ENCODE results near the gene CPVL.

Gene CPVL

DNA sequence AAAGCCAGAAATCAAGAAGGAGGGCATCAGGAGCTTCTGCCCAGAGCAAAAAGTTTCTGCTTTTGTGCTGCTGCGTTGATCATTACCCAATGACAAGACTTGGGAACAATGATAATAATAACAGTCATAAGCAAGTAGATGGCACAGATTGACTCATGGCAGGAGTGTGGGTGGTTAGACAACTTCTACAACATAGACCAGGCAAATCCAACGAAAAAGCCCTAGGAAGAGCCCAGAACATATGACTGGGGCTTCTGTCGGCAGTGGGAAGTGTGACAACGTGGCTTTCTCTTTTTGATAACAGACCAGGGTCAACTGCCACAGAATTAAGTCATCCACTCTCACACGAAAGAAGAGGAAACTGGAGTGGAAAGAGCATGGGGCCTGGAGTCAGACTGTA lies 102.8 kb downstream of the CPVL start:
- no peak for DNase-seq (ENCODE audit: low read depth)

- DNase-seq (ENCODE audit: low read depth): no peak
Measured at GRCh38 chr7:29042824-29043231, 103.5 kb downstream of the CPVL start.

DNA sequence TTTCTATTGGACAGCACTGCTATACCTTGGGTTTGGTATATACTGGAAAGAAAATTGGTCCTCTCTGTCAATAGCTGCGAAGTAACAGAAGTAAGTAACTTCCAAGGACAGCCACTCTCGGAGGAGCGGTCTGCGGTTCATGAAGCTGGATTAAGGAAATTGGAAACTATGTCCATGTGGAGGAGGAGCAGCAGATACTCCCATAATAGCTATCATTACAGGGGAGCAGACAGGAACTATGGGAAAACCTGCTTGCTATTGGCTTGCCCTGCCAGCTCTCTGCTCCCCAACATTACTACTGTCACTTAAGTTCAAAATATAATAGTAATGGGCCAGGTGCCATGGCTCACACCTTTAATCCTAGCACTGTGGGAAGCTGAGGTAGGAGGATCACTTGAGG lies 104.3 kb downstream of the CPVL start:
- no peak for DNase-seq (ENCODE audit: low read depth)

DNA sequence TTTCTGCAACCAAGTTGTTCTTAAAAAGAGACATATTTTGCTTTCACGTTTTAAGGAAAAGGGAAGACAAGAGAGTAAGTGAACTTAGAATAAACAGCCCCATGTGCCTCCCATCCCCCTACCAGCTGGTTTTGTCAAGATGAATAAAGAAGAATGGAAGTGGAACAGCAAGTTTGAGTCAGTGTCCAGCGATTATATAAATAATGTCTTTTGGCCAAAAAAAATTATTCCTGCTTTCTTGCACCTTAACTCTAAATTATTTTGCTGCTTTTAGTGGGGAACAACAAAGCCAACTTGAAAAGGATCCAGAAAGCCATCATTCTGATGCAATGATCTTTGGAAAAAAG lies 105.8 kb downstream of the CPVL start:
- DNase-seq (ENCODE audit: low read depth): no peak

DNA sequence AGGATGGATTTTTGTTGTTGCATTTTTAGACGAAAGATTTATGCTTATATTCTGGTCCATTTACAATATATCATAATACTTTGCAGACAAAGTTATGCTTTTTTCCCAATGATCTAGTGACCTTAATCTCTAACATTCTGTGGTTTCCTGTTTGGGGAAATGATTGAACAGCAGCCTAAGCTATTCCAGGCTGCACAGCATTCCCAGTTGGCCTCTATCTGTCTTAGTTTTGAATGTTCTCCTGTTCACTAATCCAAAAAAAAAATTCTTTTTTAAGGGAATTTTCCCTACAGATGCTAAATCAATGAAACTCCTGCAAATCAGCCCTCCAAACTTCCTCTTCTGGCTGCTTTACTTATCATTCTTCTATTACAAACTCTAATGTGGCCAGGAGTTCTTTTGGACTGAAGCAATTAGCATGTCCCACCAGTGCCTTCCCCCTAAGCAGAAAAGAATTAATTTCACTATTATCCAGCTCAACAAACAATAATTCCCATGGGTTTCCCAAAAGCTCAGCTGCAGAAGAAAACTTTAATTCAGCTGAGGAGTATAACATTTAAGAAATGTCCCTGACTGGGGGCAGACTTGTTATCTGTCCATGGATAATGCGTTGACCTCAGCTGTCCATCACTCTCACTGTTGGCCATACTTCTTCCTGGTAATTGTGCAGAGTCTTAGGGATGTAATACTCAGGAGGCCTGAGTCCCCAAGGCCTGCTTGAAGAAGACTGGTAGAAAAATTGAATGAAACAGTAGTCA lies 106.3 kb downstream of the CPVL start:
- DNase-seq (ENCODE audit: low read depth): no peak

- DNase-seq (ENCODE audit: low read depth): no peak
Measured at GRCh38 chr7:29038463-29038862, 107.9 kb downstream of the CPVL start.

DNA sequence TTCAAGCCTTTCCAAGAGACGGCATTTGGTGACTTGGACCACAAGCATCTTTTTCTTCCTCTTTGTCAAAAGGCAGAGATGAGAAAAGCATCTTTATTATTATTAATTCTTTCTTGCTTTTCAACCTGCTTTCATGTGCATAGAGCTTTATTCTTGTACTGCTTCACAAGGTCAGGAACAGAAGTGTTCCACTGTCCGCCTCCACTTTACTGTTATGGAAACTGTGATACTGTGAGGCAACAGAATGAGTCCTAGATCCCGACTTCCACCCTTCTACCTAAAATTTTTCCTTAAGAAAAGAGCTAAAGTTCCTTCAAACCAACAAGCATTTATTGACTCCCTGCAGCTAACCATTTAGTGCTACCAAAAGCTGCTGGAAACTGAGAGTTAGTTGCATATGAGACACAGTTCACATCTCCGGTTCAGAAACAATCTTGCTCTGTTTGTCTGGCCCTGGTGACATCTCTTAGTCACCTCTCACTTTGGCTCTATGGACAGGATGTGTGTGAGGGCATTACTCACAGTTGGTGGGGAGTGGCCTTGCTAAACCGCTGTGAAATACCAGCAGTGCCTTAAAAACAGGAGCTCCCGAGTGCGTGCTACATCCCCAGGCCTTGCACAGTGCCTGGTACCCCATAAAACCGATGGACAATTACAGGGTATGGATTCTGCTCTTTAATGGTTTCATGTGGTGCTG lies 111.1 kb downstream of the CPVL start:
- peak; percentile 36 for DNase-seq (ENCODE audit: low read depth)

DNA sequence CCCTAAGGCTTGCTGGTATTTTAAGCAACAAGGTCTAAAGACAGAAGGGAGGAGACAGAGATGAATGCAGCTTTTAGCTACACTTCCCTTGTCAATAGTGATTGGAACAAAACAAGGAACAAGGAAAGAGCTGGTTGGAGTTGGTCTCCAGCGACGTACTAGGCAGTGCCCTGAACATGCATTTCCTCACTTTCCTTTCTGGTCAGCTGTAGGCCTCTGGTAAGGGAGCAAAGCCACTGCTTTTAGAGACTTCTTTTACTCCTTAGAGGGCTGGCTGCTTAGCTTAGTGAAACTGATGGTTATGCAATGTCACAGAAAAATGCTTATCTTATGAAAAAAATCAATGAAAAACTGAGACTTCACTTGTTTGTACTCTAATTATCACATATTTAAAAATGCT lies 112.8 kb downstream of the CPVL start:
- DNase-seq (ENCODE audit: low read depth): no peak

DNA sequence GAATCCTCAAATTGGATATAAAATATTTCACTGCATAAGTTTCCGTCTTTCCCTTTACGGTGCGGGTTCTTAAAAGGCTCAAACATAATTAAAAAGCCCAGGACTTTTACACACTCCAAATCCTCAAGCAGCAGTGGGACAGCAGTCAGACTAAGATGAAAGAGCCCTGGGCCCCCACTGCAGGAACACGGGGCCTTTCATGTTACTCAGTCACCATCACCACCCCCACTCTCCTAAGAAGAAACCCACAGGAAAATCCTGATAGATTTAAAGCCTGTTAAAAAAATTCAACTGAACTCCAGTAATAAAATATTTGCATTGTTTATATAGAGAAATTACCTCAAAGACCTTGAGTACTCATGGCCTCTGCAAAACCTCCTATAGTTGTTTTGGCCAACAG lies 114.2 kb downstream of the CPVL start:
- no peak for DNase-seq (ENCODE audit: low read depth)

- no peak for DNase-seq (ENCODE audit: low read depth)
Measured at GRCh38 chr7:29030781-29031275, 115.5 kb downstream of the CPVL start.

- DNase-seq (ENCODE audit: low read depth): no peak
Measured at GRCh38 chr7:29022291-29022988, 123.9 kb downstream of the CPVL start.

DNA sequence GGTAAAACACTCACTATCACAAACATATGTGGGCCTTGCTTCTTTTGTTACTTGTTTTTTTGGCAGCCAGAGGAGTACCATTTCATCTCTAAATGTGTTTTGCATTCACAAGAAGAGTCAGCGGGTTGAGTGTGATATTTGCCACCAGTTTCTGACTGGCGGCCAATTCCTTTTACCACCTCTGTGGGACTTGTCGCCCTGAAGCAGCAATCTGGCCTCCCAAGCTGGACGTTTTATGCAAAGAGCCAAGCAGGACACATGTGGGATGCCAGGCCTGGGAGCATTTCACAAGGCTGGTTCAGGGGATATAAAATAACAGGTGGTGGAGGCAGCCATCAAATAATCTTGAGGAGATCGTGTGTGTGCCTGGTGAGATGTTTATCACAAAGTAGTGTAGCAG lies 126.4 kb downstream of the CPVL start:
- DNase-seq (ENCODE audit: low read depth): no peak

DNA sequence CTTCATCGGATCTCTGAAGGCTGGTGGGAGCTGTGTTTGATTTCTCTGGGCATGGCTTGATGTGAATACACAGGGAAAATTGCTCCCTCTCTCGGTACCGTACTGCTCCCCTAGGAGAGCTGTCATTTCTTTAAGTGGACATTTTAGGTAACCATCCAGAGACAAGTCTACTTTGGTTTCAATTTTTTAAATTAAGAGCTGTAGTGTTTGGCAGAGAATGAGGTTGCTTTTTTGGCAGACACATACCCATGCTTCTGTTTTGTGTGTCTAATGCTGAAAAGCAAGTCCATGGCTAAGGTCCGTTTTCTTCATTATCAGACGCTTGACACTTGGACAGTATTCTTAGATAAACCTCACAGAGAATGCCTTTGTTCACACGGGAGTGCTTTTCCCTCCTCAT lies 127.0 kb downstream of the CPVL start:
- DNase-seq (ENCODE audit: low read depth): no peak

GRCh38 chr7:29017713-29018112 lies 128.6 kb downstream of the CPVL start:
- DNase-seq (ENCODE audit: low read depth): no peak

DNA sequence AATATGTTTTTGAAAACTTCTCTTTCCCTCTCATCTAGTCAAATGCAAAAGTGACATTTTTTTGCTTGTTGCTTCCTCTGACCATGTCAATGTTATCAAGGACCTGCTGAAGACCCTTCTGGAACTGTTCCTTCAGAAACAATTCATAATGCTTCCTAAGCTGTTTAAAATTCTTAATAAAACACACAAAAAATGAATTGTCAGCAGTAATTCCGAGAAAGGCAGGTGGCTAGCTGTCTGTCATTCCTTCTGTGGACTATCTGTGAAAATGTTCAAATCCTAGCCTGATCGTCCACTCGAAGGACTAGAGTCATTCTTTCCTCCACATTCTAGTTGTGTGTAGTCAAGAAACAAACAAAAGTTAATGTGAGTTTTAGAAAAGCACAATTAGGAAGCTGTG lies 131.6 kb downstream of the CPVL start:
- DNase-seq (ENCODE audit: low read depth): no peak

- no peak for DNase-seq (ENCODE audit: low read depth)
Measured at GRCh38 chr7:29013931-29014330, 132.4 kb downstream of the CPVL start.

GRCh38 chr7:29013082-29013695 lies 133.1 kb downstream of the CPVL start:
- DNase-seq (ENCODE audit: low read depth): no peak

- no peak for DNase-seq (ENCODE audit: low read depth)
Measured at GRCh38 chr7:29009947-29010346, 136.4 kb downstream of the CPVL start.

GRCh38 chr7:29008590-29008989 lies 137.7 kb downstream of the CPVL start:
- no peak for DNase-seq (ENCODE audit: low read depth)

DNA sequence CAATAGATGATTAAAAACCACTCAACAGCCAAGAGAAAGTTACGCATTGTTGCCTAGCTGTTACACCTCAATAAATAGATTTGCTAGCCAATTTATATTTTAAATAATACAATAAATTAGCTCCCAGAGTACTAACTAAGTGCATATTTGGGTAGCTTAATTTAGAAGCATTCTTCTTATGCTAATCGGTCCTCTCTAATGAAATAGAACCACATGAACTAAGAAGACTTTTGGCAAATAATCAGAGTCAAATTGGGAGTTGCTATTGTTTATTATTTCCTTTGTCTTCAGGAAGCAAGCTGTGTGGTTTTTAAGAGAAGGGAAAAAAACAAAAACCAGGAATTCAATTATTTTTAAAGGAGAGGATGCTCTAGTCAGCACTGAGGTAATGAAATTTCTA lies 139.2 kb downstream of the CPVL start:
- no peak for DNase-seq (ENCODE audit: low read depth)

DNA sequence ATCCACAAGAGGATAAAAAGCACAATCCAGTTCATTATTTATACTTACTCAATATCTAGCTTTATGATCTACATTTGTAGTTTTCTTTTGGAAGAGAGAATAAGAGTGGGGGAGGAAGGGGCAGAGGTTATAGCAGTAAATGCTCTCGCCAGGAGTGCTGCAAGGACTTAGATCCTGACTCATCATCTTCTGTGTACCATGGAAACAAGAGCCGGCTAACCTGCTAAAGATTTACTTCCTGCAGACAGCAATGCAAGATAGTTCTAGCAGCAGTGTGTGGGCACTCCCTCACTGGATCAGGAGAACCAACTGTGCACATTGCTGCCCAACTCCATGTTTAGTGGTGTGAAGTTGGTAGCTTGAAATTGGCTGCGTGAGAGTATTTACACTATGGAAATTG lies 140.5 kb downstream of the CPVL start:
- no peak for DNase-seq (ENCODE audit: low read depth)

- no peak for DNase-seq (ENCODE audit: low read depth)
Measured at GRCh38 chr7:29005406-29005805, 140.9 kb downstream of the CPVL start.

GRCh38 chr7:29003703-29004102 lies 142.6 kb downstream of the CPVL start:
- DNase-seq (ENCODE audit: low read depth): no peak
